Measurements from ENCODE around the gene LRRC10B. TPM values are rescaled to one million over a fixed set of nuclear protein-coding genes. Genes with fewer than 3 reads are reported as not detected.

LRRC10B gene
- total RNA-seq, 4 donors from 2014 or later = 0.59 to 39.7 (median 3.1) TPM

DNA sequence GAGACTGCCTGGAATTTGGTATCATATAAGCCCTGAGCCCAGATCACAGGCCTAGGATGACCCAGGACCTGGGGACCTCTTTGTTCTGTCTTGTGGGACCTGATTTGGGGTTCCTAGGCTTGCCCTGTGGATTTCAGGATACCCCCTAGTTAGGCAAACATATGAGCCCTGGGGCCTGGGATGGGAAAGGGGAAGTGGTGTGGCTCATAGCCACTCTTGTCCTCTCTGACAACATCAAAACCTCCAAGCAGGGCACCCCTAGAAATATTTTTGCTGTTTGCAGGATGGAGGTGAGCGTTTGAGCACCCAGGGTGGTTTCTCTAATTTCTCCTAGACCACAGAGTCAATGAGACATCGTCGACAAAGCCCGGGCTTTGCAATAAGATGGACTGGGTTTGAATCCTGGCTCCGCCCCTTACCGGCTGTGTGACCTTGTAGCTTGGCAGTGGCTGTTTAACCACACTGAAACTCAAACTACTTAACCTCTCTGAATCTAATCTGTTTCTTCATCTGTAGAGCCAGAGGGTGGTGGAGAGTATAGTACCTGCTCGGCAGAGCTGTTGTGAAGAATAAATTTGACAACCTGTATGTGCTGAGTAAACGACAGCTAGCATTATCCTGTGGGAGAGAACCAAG lies 5.3 kb upstream of the LRRC10B start:
- DNase-seq = no peak
- intact Hi-C loops (cut with DNase I; ENCODE audit: low total_unique reads) = no loop called here
- Histone ChIP-seq H3K27me3 (peaks cover 0 to 3% of the 10 kb centered on the region in 2 donors), H3K36me3 (no peaks in the 10 kb centered on the region), H3K9me3 (no peaks in the 10 kb centered on the region), H3K27ac (no peak overlapping the region), H3K4me3 (no peak overlapping the region), H3K4me1 (peaks cover 0 to 3% of the 10 kb centered on the region in 2 donors)
- TF ChIP-seq POLR2A (IDR thresholded peaks at IDR 0.05) = no peak
- TF ChIP-seq, protein P1, sequence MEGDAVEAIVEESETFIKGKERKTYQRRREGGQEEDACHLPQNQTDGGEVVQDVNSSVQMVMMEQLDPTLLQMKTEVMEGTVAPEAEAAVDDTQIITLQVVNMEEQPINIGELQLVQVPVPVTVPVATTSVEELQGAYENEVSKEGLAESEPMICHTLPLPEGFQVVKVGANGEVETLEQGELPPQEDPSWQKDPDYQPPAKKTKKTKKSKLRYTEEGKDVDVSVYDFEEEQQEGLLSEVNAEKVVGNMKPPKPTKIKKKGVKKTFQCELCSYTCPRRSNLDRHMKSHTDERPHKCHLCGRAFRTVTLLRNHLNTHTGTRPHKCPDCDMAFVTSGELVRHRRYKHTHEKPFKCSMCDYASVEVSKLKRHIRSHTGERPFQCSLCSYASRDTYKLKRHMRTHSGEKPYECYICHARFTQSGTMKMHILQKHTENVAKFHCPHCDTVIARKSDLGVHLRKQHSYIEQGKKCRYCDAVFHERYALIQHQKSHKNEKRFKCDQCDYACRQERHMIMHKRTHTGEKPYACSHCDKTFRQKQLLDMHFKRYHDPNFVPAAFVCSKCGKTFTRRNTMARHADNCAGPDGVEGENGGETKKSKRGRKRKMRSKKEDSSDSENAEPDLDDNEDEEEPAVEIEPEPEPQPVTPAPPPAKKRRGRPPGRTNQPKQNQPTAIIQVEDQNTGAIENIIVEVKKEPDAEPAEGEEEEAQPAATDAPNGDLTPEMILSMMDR (IDR thresholded peaks at IDR 0.05) = no peak

DNA sequence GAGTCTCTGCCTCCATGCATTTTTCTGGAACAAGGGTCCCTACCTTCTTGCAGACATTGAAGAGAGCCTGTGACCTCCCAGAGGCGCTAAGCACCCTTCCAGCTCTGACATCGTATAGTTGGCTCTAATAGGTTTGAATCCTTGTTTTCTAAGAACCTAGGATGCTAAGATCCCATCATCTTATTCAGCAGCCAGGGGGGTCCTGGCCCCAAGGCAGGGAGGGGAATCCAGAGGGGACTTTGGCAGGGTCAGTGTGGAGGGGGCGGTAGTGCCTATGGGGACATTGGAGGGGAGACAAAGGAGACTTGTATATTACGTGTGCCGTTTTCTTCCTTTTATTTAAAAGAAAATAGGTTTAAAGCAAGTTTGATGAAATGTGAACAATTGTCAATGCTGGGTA lies 3.4 kb upstream of the LRRC10B start:
- intact Hi-C loops (cut with DNase I; ENCODE audit: low total_unique reads) = no loop called here
- no peak overlapping the region for H3K4me3 ChIP-seq
- H3K27me3 ChIP-seq = peaks cover 0 to 18% of the 10 kb centered on the region in 2 donors
- H3K4me1 ChIP-seq = peaks cover 0 to 16% of the 10 kb centered on the region in 2 donors
- DNase-seq = no peak
- TF ChIP-seq, protein P1 (IDR thresholded peaks at IDR 0.05) = no peak
- TF ChIP-seq POLR2A (IDR thresholded peaks at IDR 0.05) = no peak
- H3K9me3 ChIP-seq = no peaks in the 10 kb centered on the region
- H3K36me3 ChIP-seq = no peaks in the 10 kb centered on the region
- H3K27ac ChIP-seq = no peak overlapping the region

DNA sequence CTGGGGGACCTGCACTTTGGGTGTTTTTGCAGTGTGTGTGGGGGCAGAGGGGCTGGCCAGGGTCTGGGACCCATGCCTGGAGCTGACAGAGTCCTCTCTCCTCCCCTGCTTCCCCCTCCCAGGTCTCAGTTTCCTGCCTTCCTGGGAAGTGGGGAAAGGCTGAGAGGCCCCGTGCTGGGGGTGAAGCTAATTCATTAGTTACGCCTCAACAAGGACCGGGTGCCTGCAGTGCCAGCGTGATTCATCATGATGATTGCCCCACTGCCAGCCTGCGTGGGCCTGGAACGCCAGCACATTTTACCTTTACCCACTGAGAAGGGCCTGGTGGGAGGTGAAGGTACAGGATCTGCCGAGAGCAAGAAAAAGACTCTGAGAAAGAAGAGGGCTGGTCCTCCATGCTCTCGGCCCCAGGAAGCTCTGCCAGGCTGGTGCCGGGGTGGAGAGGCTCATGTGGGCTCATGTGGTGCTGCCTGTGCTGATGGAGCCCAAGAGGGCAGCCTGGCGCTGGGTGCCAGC lies 2.9 kb upstream of the LRRC10B start:
- intact Hi-C loops (cut with DNase I; ENCODE audit: low total_unique reads) = no loop called here

GRCh38 chr11:61507012-61507768 lies 1.4 kb upstream of the LRRC10B start:
- H3K27ac ChIP-seq = no peak overlapping the region

More for the DNA sequence above, 2.9 kb upstream of the LRRC10B start:
- no peak for DNase-seq
- no peaks in the 10 kb centered on the region for H3K36me3 ChIP-seq
- H3K4me3 ChIP-seq = no peak overlapping the region
- H3K27ac ChIP-seq = no peak overlapping the region
- TF ChIP-seq, protein P1 (IDR thresholded peaks at IDR 0.05) = no peak
- TF ChIP-seq POLR2A (IDR thresholded peaks at IDR 0.05) = no peak
- peaks cover 5 to 18% of the 10 kb centered on the region in 2 donors for H3K27me3 ChIP-seq
- no peaks in the 10 kb centered on the region for H3K9me3 ChIP-seq
- peaks cover 0 to 16% of the 10 kb centered on the region in 2 donors for H3K4me1 ChIP-seq

More at GRCh38 chr11:61507012-61507768, 1.4 kb upstream of the LRRC10B start:
- H3K9me3 ChIP-seq = no peaks in the 10 kb centered on the region
- TF ChIP-seq, protein P1 (IDR thresholded peaks at IDR 0.05) = no peak
- no peak for TF ChIP-seq POLR2A (IDR thresholded peaks at IDR 0.05)
- peaks cover 0 to 16% of the 10 kb centered on the region in 2 donors for H3K4me1 ChIP-seq
- peaks cover 6 to 18% of the 10 kb centered on the region in 2 donors for H3K27me3 ChIP-seq
- no peaks in the 10 kb centered on the region for H3K36me3 ChIP-seq
- intact Hi-C loops (cut with DNase I; ENCODE audit: low total_unique reads) = no loop called here
- no peak for DNase-seq
- H3K4me3 ChIP-seq = no peak overlapping the region

All from uterus (tissue), 4 donors.